GM12875 (cell line): Measurements from ENCODE around the gene DNAH3.
"Not testable (repeated sequence)": the region's sequence is repeated elsewhere in the genome, so short reads cannot be mapped to it uniquely, and the experiment has no call there.

Source experiments
- H3K4me3 ChIP-seq: one replicate; pipeline ENCODE4 v1.5.1; 2011; ENCODE audit warnings: low read depth, low read length, control low read depth
- TF ChIP-seq, protein P1 (sequence below): IDR thresholded peaks from 2 replicates; pipeline ENCODE4 v1.5.1; 2011; ENCODE audit warnings: low read depth, mild to moderate bottlenecking, control low read depth, inconsistent platforms, low read length, moderate library complexity, borderline replicate concordance; ENCODE audit not compliant: insufficient read depth

DNAH3 gene

DNA sequence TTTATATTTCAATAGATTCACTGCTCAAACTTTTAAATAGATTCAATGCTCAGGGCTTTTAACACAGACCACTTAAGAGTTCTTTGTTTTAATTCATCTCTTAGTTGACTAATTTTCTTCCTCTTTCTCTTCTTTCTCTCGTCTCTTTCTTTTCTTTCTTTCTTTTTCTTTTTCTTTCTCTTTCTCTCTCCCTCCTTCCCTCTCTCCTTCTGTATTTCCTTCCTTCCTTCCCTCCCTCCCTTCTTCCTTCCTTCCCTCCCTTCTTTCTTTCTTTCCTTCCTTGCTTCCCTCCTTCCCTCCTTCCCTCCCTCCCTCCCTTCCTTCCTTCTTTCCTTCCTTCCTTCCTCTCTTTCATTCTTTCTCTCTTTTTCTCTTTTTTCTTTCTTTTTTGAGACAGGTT is 145.6 kb downstream of the DNAH3 start:
- TF ChIP-seq, protein P1, sequence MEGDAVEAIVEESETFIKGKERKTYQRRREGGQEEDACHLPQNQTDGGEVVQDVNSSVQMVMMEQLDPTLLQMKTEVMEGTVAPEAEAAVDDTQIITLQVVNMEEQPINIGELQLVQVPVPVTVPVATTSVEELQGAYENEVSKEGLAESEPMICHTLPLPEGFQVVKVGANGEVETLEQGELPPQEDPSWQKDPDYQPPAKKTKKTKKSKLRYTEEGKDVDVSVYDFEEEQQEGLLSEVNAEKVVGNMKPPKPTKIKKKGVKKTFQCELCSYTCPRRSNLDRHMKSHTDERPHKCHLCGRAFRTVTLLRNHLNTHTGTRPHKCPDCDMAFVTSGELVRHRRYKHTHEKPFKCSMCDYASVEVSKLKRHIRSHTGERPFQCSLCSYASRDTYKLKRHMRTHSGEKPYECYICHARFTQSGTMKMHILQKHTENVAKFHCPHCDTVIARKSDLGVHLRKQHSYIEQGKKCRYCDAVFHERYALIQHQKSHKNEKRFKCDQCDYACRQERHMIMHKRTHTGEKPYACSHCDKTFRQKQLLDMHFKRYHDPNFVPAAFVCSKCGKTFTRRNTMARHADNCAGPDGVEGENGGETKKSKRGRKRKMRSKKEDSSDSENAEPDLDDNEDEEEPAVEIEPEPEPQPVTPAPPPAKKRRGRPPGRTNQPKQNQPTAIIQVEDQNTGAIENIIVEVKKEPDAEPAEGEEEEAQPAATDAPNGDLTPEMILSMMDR, result no peak
- H3K4me3 ChIP-seq, result no peak overlapping the region

DNA sequence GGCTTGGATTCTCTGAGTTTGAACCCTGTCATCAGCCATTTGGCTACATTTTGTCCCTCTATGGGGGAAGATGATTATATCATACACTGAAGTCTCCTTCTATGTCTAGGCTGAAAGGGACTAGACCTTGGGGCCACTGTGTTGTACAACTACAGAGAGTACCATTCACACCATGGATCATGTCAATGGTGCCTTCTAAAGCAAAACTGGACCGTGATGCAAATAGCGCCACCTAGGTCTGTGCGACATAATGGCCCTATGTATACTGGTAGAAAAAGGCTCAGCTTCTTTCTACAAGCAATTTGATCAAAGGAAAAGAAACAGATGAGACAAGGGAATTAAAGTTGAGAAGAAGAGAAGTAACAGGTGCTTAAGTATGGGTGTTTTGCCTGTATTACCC is 149.4 kb downstream of the DNAH3 start:
- TF ChIP-seq, protein P1, result peak; percentile 54; the same call in 1 of the 2 replicates
- no peak overlapping the region for H3K4me3 ChIP-seq

DNA sequence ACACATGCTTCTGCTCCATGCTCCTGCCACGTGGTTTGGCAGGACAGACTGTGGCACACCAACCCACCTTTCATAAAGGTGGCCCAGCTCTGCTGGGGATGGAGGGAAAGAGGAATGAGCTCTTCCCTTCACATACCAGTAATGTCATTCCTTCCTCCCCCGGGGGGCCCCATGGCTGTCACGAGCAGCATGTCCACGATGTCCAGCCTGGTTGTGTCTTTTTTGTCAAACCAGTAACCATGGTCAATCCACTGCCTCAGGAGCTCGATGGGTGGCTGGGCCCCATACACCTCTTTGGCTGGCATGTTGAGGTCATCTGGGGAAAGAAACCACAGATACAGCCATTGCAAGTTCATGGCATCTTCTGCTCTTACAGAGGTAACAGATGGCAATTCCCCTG is 153.5 kb downstream of the DNAH3 start:
- TF ChIP-seq, protein P1, result no peak
- H3K4me3 ChIP-seq, result no peak overlapping the region

DNA sequence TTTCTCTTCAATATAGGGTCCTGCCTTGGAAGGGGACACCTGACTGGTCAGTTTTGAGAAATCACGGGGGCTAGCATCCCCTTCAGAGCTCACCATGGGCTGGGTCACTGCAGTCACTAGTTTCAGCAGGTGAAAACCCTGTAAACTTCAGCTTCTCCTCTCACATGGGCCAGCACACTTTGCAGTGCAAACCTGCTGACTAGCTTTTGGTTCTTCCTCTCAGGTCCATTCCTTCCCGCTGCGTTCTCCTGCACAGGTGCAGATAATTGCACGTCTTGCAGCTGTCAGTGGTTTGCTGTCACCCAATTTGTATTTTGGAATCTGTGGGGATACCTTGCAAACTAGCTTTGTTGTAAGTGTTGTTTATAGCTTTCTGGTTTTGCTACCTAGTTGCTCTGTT is 154.9 kb downstream of the DNAH3 start:
- H3K4me3 ChIP-seq, result no peak overlapping the region
- TF ChIP-seq, protein P1, result no peak

DNA sequence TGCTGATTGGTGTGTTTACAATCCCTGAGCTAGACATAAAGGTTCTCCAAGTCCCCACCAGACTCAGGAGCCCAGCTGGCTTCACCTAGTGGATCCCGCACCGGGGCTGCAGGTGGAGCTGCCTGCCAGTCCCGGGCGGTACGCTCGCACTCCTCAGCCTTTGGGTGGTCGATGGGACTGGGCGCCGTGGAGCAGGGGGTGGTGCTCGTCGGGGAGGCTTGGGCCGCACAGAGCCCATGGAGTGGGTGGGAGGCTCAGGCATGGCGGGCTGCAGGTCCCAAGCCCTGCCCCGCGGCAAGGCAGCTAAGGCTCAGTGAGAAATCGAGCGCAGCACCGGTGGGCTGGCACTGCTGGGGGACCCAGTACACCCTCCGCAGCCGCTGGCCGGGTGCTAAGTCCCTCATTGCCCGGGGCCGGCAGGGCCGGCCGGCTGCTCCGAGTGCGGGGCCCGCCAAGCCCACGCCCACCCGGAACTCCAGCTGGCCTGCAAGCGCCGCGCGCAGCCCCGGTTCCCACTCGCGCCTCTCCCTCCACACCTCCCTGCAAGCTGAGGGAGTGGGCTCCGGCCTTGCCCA is 161.1 kb downstream of the DNAH3 start:
- not testable (repeated sequence) for H3K4me3 ChIP-seq

DNA sequence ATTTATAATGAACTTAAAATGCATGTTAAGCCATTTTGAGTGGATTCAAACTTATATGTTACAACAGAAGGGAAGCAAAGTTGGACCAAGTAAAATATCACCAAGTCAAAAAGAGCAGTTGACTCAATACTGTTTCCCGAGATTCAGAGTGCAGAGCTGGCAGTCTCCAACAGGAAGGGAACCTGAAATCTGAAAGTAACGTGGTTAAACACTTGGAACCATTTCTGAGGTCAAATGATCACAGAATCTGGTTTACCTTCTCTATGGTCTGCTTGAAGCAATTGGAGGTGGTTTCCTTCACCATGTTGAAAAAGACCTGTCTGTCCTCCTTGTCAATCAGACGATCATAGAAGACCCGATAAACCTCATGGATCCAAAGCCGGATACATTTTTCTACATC is 163.6 kb downstream of the DNAH3 start:
- H3K4me3 ChIP-seq, result no peak overlapping the region
- TF ChIP-seq, protein P1, result no peak

DNA sequence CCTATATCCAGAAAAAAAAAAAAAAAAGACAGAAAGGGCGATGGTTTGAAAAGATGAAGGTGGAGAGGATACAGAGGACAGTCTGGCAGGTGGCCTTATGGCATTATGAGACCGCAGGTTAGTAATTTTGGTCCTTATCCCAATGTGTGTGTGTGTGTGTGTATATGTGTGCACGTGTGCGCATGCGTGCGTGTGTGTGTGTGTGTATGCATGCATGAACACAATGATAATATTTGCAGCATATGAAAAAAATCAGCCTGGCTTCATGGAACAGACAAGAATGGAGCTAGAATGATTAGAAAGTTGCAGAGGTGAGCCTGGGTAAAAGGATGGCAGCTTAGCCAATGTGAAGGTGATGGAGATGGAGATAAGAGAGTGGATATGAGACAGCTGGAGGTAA is 166.6 kb downstream of the DNAH3 start:
- TF ChIP-seq, protein P1, result no peak
- no peak overlapping the region for H3K4me3 ChIP-seq

DNA sequence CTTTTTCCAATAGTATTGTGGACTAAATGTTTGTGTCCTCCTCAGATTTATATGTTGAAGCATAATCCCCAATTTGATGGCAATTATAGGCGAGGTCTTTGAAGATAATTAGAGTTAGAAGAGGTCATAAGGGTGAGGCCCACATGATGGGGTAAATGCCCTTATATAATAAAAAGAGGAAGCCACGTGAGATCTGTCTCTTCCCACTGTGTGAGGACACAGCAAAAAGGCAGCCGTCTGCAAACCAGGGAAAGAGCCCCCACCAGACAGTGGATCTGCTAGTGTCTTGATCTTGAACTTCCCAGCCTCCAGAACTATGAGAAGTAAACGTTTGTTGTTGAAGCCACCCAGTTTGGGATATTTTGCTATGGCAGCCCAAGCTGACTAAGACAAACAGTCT is 174.1 kb downstream of the DNAH3 start:
- TF ChIP-seq, protein P1, result no peak
- no peak overlapping the region for H3K4me3 ChIP-seq

DNA sequence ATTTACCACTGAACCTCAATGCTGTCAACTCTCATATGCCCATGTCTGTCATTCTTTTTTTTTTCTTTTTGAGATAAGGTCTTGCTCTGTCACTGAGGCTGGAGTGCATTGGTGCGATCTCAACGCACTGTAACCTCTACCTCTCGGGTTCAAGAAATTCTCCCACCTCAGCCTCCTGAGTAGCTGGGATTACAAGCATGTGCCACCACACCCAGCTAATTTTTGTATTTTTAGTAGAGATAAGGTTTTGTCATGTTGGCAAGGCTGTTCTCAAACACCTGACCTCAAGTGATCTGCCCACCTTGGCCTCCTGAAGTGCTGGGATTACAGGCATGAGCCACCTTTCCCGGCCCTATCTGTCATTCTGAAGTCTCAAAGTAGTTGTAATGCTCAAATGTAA is 177.4 kb downstream of the DNAH3 start:
- H3K4me3 ChIP-seq, result not testable (repeated sequence)
